HTERT RPE-1 (cell line): Measurements from ENCODE around the gene BRAP.
"Not testable (repeated sequence)": the region's sequence is repeated elsewhere in the genome, so short reads cannot be mapped to it uniquely, and the experiment has no call there.

Source experiments
- in situ Hi-C: fragments of 300-500 bp; cut with MboI; formaldehyde crosslinking; loops from 4 replicates; pipeline ENCODE4 v1.14.3; 2020; ENCODE audit warnings: low sequenced_read_pairs

The BRAP gene, protein sequence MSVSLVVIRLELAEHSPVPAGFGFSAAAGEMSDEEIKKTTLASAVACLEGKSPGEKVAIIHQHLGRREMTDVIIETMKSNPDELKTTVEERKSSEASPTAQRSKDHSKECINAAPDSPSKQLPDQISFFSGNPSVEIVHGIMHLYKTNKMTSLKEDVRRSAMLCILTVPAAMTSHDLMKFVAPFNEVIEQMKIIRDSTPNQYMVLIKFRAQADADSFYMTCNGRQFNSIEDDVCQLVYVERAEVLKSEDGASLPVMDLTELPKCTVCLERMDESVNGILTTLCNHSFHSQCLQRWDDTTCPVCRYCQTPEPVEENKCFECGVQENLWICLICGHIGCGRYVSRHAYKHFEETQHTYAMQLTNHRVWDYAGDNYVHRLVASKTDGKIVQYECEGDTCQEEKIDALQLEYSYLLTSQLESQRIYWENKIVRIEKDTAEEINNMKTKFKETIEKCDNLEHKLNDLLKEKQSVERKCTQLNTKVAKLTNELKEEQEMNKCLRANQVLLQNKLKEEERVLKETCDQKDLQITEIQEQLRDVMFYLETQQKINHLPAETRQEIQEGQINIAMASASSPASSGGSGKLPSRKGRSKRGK

DNA sequence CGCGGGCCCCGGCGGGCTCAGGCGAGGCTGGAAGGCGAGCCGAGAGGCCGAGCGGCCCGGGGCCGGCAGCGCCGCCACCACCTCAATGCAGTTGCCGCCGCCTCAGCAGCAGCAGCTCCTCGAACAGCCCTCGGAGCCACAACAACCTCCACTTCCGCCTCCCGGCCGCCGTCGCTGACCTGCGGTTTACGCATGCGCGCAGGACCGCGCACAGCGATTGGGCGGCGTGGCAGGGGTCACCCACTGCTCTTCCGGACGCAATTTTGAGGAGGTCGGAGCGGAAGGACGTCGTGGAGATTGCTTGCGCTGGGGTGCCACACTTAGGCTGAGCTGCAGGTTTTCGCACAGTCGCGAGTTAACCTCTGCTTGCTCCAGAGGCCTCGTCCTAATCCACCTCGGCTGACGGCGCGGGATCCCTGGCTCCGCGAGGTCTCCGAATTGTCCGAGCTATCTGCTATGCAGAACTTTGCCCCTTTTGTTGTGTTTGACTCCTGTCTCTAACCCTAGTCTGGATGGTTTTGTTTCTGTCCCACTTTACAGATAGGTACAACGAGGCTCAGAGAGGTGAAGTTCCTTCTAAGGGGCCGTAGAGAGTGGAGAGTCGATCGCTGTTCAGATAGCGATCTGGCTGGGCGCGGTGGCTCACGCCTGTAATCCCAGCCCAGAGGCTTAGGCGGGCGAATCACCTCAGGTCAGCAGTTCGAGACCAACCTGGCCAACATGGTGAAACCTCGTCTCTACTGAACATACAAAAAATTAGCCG is at the start of gene BRAP, which contains the start of gene ACAD10:
BRAP (minus strand) TSS at position 146 of the 763 bp plus-strand sequence. CDS start 164 bp downstream, outside the sequence.
ACAD10 (plus strand) TSS at position 243 of the 763 bp plus-strand sequence. CDS start 6,657 bp downstream, outside the sequence.
- in situ Hi-C loops: no loop called here

DNA sequence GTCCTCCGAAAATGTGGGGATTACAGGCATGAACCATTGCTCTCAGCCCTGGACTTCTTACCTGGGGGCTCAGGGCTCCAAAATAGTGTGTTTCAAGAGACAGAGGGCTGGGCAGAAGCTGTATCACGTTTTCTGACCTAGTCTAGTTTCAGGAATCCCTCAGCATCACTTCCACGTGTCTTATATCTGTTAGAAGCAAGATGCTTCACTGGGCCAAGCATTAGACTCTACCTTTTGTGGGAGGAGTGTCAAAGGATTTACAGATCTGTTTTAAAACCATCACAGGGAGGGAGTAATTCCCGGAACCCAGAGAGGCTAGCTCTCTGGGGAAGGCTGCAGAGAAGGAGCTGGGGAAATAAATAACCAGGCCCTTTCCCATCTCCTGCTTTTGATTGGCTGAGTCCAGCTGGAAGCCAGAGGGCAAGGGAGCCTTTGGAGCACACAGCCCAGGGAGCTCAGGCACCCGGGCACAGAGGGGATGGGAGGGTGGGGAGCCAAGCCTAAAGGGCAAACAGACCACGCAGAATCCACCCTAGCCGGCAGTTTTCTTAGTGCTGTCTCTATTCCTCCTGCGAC is 47.7 kb upstream of the BRAP start:
- in situ Hi-C loops: no loop called here

DNA sequence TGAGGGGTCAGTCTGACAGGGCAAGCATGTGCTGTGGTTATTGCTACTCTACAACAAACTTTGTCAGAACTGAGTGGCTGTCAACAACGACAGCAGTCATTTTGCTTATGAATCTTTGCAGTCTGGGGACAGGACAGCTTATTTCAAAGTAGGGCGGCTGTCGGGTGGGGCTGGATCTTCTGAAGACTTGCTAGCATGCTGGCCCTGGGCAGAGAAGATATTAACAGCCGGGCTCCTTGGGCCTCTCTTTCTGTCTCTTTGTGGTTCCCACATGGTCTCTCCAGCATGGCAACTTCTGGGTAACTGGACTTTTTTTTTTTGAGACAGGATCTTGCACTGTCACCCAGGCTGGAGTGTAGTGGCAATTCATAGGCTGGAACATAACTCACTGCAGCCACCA is 47.0 kb upstream of the BRAP start:
- in situ Hi-C loops: no loop called here

DNA sequence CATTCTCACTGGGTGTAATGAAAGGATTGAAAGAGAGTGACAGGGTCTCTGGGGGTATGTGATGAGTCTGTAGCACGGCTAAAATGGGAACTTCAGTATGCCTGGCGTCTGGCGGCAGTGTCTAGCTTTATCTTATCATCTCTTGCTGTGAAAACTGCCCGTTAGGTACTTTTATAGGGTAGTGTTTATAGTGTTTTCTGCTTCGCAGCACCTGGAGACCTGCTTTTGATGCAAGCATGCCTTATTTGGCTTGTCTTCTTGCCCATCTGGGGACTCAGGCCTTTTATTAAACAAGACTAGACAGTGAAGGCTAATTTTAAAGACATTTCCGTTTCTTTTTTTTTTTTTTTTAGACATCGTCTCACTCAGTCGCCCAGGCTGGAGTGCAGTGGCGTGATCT is 44.7 kb upstream of the BRAP start:
- in situ Hi-C loops: no loop called here

DNA sequence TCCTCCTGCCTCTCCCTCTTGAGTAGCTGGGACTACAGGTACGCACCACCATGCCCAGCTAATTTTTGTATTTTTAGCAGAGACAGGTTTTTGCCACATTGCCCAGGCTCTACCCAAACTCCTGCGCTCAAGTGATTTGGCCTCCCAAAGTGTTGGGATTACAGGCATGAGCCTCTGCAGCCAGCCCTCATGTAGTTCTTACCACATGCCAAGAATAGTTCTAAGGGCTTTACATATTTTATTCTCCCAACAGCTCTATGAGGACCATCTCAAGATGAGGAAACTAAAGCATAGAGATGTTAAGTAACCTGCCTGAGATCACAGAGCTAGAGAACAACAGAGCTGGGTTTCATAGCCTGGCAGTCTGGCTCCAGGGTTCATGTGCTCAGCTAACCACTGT is 43.0 kb upstream of the BRAP start:
- in situ Hi-C loops: no loop called here

DNA sequence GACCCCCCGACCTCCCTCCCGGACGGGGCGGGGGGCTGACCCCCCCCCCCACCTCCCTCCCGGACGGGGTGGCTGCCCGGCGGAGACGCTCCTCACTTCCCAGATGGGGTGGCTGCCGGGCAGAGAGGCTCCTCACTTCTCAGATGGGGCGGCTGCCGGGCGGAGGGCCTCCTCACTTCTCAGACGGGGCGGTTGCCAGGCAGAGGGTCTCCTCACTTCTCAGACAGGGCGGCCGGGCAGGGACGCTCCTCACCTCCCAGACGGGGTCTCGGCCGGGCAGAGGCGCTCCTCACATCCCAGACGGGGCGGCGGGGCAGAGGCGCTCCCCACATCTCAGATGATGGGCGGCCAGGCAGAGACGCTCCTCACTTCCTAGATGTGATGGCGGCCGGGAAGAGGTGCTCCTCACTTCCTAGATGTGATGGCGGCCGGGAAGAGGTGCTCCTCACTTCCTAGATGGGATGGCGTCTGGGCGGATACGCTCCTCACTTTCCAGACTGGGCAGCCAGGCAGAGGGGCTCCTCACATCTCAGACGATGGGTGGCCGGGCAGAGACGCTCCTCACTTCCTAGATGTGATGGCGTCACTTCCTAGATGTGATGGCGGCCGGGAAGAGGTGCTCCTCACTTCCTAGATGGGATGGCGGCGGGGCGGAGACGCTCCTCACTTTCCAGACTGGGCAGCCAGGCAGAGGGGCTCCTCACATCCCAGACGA is 38.0 kb upstream of the BRAP start:
- in situ Hi-C loops: not testable (repeated sequence)

DNA sequence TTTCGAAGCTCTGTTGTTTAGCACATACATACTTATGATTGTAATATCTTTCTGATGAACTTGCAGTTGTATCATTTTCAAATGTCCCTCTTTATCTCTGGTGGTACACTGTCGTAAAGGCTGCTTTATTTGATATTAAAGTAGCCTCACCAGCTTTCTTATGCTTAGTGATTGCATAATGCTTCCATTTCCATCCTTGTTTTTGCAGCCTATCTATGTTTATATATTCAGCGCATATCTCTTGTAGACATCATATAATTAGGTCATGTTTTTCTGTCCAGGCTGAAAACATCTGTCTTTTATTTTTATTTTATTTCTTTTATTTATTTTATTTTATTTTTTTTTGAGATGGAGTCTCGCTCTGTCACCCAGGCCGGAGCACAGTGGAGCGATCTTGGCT is 34.7 kb upstream of the BRAP start:
- in situ Hi-C loops: no loop called here

DNA sequence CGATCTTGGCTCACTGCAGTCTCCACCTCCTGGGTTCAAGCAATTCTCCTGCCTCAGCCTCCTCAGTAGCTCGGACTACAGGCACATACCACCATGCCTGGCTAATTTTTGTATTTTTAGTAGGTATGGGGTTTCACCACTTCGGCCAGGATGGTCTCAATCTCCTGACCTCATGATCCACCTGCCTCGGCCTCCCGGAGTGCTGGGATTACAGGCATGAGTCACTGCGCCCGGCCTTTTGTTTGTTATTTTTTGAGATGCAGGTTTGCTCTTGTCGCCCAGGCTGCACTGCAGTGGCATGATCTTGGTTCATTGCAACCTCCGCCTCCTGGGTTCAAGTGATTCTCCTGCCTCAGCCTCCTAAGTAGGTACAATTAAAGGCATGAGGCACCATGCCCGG is 33.6 kb upstream of the BRAP start:
- in situ Hi-C loops: not testable (repeated sequence)

DNA sequence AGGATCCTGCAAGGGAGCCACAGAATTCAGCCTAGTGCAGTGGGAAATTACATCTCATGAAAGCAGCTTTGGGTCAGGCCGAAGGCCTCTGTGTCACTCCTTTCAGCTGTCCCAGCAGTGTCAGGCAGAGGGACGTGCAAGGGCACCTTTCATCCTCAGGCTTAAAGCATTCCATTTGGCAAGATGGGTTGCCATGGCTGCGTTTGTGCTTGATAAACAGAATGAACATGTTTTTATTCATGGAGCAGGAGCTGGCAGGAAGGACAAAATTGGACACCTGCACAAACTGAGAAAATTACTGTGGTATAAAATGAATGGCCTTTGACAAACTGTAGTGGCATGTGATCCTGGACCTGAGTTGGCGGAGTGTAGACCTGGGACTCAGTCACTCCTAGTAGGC is 29.5 kb upstream of the BRAP start:
- in situ Hi-C loops: no loop called here

DNA sequence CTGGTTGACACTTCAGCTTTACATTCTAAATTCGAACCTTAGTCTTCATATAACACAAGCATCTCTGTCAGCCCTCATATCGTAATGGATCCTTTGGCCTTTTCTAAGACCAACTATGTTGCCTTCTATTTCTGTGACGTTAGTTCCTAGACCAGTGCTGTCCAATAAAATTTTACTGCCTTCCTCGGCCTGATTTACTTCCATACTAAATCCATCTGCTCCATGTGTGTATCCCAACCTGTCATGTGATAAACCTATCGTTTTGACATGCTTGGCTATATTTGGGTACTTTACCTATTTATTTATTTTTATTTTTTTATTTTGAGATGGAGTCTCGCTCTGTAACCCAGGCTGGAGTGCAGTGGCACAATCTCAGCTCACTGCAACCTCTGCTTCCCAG is 20.4 kb upstream of the BRAP start:
- in situ Hi-C loops: no loop called here

DNA sequence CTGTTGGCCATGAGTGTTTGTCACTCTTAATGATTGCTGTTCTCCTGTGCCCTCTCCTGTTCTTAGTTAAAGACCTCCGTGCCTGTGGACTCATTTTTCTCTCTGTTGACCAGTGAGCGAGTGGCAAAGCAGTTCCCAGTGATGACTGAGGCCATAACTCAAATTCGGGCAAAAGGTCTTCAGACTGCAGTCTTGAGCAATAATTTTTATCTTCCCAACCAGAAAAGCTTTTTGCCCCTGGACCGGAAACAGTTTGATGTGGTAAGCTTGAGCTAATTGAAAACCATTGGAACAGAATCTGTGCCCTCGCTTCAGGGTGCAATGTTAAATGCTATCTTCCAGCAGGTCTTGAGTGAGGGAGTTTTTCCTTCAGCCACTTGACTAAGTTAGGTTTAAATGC is 19.9 kb upstream of the BRAP start:
- in situ Hi-C loops: no loop called here

DNA sequence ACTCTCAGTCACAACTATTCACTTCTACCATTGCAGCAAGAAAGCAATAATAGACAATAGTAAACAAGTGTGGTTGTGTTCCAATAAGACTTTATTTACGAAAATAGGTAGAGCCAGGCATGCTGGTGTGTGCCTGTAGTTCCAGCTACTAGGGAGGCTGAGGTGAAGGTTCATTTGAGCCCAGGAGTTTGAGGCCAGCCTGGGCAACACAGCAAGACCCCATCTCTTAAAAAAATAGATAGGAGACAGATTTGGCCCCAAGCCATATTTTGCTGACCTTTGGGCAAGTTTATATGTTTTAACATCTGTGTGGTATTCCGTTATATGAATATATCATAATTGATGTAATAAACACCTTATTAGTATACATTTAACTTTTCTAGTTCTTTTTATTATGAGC is 14.2 kb upstream of the BRAP start:
- in situ Hi-C loops: no loop called here

DNA sequence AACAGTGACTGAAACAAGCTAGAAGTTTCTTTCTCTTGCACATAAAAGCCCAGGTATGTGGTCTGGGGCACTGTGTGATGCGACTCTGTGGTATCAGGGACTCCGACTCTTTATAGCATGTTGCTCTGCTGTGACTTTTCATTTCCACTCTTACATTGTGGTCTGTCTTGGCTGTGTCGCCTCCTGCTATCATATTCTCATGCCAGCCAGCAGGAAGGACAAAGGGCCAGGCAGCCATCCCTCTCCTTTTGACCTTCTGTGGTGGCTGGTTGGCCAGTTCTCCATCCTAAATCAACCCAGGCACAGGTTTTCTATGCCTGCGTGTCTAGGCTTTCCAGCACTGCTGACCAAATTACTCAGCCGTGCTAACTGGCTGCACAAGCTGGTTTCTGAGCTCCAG is 8.1 kb upstream of the BRAP start:
- in situ Hi-C loops: no loop called here

DNA sequence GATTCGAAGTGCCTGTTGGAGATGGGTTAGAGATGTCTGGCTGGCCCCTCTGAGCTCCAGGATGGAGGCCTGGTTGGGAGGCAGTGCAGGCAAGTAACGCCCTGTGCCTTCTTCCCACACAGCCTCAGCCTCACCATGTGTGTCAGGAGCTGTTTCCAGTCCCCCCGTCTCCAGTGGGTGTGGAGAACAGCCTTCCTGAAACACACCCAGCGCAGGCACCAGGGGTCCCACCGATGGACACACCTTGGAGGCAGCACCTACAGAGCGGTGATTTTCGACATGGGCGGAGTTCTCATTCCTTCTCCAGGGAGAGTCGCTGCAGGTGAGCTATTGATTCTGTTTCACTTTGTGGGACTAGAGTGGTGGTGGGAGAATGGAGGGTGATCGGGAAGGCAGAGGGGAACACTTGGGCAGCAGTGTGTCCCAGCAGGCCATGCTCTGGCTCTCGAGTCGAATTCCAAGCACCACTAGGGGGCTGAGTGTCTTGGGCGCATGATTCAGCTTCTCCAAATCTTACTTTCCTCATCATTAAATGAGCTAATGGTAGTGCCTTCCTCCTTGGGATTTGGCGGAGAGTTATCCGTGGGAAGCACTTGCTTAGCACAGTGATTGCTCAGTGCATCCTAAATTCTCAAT is 6.9 kb upstream of the BRAP start:
- in situ Hi-C loops: no loop called here

DNA sequence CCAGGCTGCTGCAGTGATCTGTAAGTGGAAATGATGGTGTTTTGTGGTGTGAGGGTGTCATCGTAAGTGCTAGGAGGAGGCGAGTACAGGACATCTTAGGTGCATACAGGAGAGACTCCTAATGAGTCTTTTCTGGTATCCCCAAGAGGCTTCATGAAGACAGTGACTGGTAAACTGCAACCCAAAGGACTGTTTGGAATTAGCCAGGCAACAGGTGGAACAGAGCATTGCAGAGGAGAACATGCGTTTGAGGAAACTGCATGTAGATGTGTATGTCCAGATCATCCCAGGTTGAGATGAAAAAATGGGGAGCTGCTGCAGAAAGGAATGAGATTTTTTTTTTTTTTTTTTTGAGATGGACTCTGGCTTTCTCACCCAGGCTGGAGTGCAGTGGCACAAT is 5.5 kb upstream of the BRAP start:
- in situ Hi-C loops: no loop called here

DNA sequence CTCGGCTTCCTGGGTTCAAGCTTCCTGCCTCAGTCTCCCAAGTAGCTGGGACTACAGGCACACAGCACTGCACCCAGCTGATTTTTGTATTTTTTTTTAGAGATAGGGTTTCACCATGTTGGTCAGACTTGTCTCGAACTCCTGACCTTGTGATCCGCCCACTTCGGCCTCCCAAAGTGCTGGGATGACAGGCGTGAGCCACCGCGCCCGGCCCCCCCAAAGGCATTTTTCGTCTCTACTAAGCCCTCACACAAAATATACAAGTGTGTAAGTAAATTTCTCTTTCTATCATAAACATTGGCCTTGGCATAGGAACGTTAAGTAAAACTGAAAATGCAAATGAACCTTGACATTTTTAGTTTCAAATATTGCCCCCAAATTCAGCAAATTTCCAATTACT is 2.2 kb upstream of the BRAP start:
- in situ Hi-C loops: no loop called here

DNA sequence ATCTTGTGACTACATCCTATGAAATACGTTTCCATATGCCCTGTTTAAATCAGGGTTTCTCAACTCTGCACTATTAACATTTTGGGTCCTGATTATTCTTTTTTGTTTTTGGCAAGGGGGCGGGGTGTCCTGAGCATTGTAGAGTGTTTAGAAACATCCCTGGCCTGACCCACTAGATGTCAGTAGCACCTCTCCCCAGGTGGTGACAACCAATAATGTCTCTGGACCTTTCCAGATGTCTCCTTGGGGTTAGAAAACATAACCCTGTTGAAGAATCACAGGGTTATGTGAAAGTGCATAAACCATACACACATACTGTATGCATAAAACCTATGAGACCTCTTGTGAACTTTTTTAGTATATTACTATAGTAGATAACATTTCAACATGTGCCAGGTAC is 1.5 kb upstream of the BRAP start:
- in situ Hi-C loops: no loop called here

DNA sequence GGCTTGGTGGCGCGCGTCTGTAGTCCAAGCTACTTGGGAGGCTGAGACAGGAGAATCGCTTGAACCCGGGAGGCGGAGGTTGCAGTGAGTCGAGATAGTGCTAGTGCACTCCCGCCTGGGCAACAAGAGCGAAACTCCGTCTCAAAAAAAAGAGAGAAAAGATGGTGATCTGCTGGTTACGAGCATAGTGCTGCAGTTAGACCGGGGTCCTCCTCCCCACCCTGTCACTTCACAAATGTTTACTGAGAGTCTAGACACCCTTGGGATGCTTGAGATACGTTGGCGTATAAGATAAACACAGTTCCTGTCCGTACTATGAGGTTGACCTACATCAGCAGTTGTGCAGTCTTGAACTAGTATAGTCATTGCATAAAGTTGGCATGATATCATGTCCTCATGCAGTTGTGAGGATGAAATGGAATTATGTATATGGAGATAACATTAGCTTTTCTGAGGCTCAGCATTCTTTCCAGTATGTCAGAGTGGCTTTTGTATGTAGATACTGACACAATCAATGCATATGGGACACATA is 884 bp upstream of the BRAP start:
- in situ Hi-C loops: no loop called here

DNA sequence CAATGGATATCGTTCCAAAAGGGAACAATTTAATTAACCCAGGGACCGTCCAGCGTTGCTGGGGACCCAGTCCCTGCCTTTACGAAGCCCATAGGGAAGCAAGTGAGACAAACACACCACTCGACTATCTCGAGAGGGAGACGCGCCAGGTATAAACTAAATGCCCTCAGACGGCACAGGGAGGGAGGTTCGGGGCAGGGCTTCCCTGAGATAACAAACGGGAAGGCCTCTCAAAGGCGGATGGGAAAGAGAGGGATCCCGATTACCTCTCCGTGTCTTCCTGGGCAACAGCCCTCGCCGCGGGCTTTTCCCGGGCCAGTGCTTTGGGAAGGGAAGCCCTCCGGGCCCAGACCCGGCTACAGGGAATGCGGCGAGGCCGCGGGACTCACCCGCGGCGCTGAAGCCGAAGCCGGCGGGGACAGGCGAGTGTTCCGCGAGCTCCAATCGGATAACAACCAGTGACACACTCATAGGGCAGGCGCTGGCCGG is 390 bp downstream of the BRAP start:
- in situ Hi-C loops: no loop called here
